CD4-positive, alpha-beta T cell (primary cell): ENCODE results near the gene ACTN4. TPM values are rescaled to one million over a fixed set of nuclear protein-coding genes. Genes with fewer than 3 reads are reported as not detected.

Source experiments
- ATAC-seq: fragments of 200-7000 bp; cut with Tn5 transposase; one replicate; pipeline ENCODE4 v1.10.0; 2022; ENCODE audit warnings: mild to moderate bottlenecking; ENCODE audit not compliant: poor library complexity
- CTCF ChIA-PET: fragments of 350-600 bp; sonication (Branson Sonifier 250); formaldehyde crosslinking; loops from one replicate; lab custom pipeline; 2021; ENCODE audit warnings: antibody characterized with exemption, inconsistent platforms; lab: Charles Lee
- POLR2A ChIA-PET: fragments of 350-600 bp; sonication (Branson Sonifier 250); formaldehyde crosslinking; loops from one replicate; lab custom pipeline; 2021; ENCODE audit warnings: antibody characterized with exemption, inconsistent platforms; lab: Charles Lee
- DNase-seq, 14 experiments: peaks; one replicate each; pipeline ENCODE4 v3.0.0-alpha.2; 2013 to 2020; ENCODE audit warnings: mixed read lengths in 2 of 14
- H3K27ac ChIP-seq, 2 donors: one replicate each; pipeline versions ENCODE4 v1.5.1 to v1.7.0; 2013; ENCODE audit warnings: low read length in 2 of 2, low read depth in 1 of 2, mild to moderate bottlenecking in 1 of 2
- H3K27me3 ChIP-seq, 2 experiments: 1 replicate in 1 of 2; 2 replicates in 1 of 2; pipeline versions ENCODE4 v1.6.1 to v1.7.0; 2013; ENCODE audit warnings: low read length in 2 of 2, control low read depth in 1 of 2, mild to moderate bottlenecking in 1 of 2, moderate library complexity in 1 of 2; ENCODE audit not compliant: insufficient read depth in 2 of 2, control insufficient read depth in 1 of 2
- H3K36me3 ChIP-seq: one replicate; pipeline ENCODE4 v1.6.1; 2013; ENCODE audit warnings: low read length, control low read depth; ENCODE audit not compliant: insufficient read depth
- H3K4me1 ChIP-seq: one replicate; pipeline ENCODE4 v1.6.1; 2013; ENCODE audit warnings: low read length, control low read depth; ENCODE audit not compliant: insufficient read depth
- H3K4me3 ChIP-seq: one replicate; pipeline ENCODE4 v1.5.1; 2013; ENCODE audit warnings: mild to moderate bottlenecking, low read length, moderate library complexity
- H3K9me3 ChIP-seq, 2 experiments: 1 replicate in 1 of 2; 2 replicates in 1 of 2; pipeline versions ENCODE4 v1.6.1 to v1.7.0; 2013; ENCODE audit warnings: low read length in 2 of 2, mild to moderate bottlenecking in 2 of 2, control low read depth in 1 of 2, moderate library complexity in 1 of 2; ENCODE audit not compliant: control insufficient read depth in 1 of 2, insufficient read depth in 1 of 2
- H3K27ac Mint-ChIP-seq: one replicate; pipeline ENCODE4 v1.8.0; 2020; ENCODE audit warnings: mixed read lengths
- H3K27me3 Mint-ChIP-seq: one replicate; pipeline ENCODE4 v1.8.0; 2021; ENCODE audit warnings: mixed read lengths
- H3K36me3 Mint-ChIP-seq: one replicate; pipeline ENCODE4 v1.8.0; 2021; ENCODE audit warnings: low read depth, mixed read lengths
- H3K4me1 Mint-ChIP-seq: one replicate; pipeline ENCODE4 v1.8.0; 2021; ENCODE audit warnings: low read depth, mixed read lengths
- H3K4me3 Mint-ChIP-seq: one replicate; pipeline ENCODE4 v1.8.0; 2020; ENCODE audit warnings: mild to moderate bottlenecking, mixed read lengths
- H3K9me3 Mint-ChIP-seq: one replicate; pipeline ENCODE4 v1.8.0; 2020; ENCODE audit warnings: mixed read lengths
- intact Hi-C, 2 experiments: fragments of 100-400 bp; cut with DNase I in 1 of 2; cut with micrococcal nuclease in 1 of 2; formaldehyde crosslinking; loops; one replicate each; pipeline versions ENCODE4 v1.15.1 to v1.9.0; 2023 to 2025; cut with DNase I, micrococcal nuclease
- total RNA-seq, 174 experiments: library from RNA in 2 of 174; stranded (reverse) in 2 of 174; gene quantifications; one replicate each; pipeline ENCODE4 v1.2.3 and lab custom pipeline; 2021 to 2026
- TF ChIP-seq, protein P1 (sequence below): fragments of 200-600 bp; IDR thresholded peaks from one replicate; pipeline ENCODE4 v1.8.0; 2022; ENCODE audit warnings: antibody characterized with exemption, mild to moderate bottlenecking

The ACTN4 gene
- total RNA-seq, 2 experiments from 2014 or later, result 70.3 to 84.0 TPM

DNA sequence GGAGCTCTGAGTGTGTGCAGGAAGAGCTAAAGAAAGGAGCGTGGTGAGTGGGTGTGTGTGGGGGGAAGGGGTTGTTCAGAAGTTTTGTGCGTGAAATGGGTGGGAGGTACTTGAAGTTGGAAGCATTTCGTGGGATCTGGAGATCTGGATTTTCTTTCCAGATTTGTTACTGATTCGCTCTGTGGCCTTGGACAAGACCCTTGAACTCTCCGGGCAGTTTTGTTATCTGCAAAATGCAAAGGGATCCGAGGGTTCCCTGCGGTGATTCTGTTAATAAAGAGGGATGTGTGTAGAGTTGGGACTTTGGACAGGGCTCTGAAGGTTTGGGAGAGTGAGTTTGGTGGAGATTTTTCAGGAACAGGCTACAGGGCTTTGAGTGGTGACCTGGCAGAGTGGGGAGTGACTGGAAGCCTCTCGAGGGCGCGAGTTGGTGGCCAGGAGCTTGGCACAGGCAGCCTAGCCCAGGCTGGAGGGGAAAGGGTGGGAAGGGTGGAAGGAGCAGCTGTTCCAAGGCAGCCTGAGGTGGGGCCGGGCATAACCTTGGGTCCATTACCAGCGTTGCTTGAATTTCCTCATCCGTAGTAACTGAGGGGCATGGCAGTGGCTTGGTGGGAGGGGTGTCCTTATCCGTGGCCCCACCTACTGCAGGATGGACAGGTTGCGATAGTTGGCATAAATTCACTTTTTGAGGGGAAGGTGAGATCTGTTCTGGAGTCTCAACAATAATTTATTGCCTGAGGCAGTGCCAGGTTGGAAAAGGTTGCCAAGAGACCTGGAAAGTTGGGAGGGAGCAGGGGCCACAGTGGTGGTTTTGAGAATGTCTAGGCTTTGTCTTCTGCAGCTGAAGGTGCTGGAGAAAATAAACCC, 2.1 kb downstream of the ACTN4 start:
- peaks cover 47% of the 10 kb centered on the region for H3K4me1 Mint-ChIP-seq
- intact Hi-C loops, result loop anchor here (2.0 to 5.0 kb wide), 2 partner anchors 19 to 83 kb away; no protein-coding TSS in a partner anchor
- Histone ChIP-seq H3K4me3 (peak overlapping the region; percentile 96), H3K27me3 (peaks cover 3 to 9% of the 10 kb centered on the region in 2 experiments), H3K4me1 (peaks cover 57% of the 10 kb centered on the region), H3K36me3 (peaks cover 7% of the 10 kb centered on the region), H3K9me3 (no peaks in the 10 kb centered on the region), H3K27ac (no peak overlapping the region)
- DNase-seq (no peak), ATAC-seq (no peak)
- peaks cover 51% of the 10 kb centered on the region for H3K27me3 Mint-ChIP-seq
- CTCF ChIA-PET, result interaction anchor here (0.6 to 2.0 kb wide), 4 partner anchors 13 to 895 kb away, joined by 3 to 5 read pairs (median 3); partner anchors contain the start of gene FAM98C
- H3K9me3 Mint-ChIP-seq, result no peaks in the 10 kb centered on the region
- POLR2A ChIA-PET, result interaction anchor here (1.1 to 2.2 kb wide), 2 partner anchors 19 to 202 kb away, joined by 4 to 7 read pairs; no protein-coding TSS in a partner anchor
- H3K4me3 Mint-ChIP-seq, result peak overlapping the region; percentile 85
- peaks cover 4% of the 10 kb centered on the region for H3K36me3 Mint-ChIP-seq
- no peak overlapping the region for H3K27ac Mint-ChIP-seq
- TF ChIP-seq, protein P1, sequence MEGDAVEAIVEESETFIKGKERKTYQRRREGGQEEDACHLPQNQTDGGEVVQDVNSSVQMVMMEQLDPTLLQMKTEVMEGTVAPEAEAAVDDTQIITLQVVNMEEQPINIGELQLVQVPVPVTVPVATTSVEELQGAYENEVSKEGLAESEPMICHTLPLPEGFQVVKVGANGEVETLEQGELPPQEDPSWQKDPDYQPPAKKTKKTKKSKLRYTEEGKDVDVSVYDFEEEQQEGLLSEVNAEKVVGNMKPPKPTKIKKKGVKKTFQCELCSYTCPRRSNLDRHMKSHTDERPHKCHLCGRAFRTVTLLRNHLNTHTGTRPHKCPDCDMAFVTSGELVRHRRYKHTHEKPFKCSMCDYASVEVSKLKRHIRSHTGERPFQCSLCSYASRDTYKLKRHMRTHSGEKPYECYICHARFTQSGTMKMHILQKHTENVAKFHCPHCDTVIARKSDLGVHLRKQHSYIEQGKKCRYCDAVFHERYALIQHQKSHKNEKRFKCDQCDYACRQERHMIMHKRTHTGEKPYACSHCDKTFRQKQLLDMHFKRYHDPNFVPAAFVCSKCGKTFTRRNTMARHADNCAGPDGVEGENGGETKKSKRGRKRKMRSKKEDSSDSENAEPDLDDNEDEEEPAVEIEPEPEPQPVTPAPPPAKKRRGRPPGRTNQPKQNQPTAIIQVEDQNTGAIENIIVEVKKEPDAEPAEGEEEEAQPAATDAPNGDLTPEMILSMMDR, result no peak

DNA sequence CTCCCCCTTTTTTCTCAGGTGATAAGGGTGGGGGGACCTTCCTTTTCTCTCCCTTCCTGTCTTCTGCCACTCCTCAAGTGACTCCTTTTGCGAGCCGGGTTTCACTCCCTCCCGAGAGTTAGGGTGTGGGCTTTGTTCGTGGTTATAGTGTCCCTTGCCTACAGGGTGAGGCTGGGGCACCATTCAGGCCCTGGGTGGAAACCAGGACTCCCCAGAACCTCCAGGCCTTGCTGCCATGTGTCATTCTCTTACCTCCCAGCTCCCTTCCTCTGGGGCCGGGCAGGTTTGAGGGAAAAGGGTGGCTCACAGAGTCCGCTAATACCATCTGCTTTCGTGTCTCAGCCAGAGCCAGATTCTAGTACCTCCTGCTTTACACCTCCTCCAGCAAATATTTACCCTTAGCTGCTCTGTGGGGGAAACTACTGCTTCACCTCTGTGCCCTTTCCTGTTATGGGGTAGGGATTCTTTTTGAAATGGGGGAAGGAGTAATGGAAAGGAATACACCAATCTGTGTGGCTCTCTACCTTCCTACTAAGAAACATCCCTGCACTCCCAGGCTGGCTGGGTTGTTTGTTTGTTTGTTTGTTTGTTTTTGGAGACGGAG, 2.8 kb downstream of the ACTN4 start:
- Histone ChIP-seq H3K27me3 (peaks cover 3 to 14% of the 10 kb centered on the region in 2 experiments), H3K4me3 (peak overlapping the region; percentile 96), H3K27ac (no peak overlapping the region), H3K9me3 (no peaks in the 10 kb centered on the region), H3K36me3 (peaks cover 9% of the 10 kb centered on the region), H3K4me1 (peaks cover 64% of the 10 kb centered on the region)
- ATAC-seq, result no peak
- peak overlapping the region; percentile 85 for H3K4me3 Mint-ChIP-seq
- intact Hi-C loops, result no loop called here
- ChIA-PET POLR2A (no interaction called here), CTCF (interaction anchor here (1.0 to 2.0 kb wide), 2 partner anchors 13 to 119 kb away, joined by 3 to 5 read pairs; no protein-coding TSS in a partner anchor)
- H3K36me3 Mint-ChIP-seq, result peaks cover 4% of the 10 kb centered on the region
- H3K27me3 Mint-ChIP-seq, result peaks cover 58% of the 10 kb centered on the region
- no peaks in the 10 kb centered on the region for H3K9me3 Mint-ChIP-seq
- DNase-seq, result no peak
- H3K27ac Mint-ChIP-seq, result no peak overlapping the region
- TF ChIP-seq, protein P1, result no peak
- peaks cover 55% of the 10 kb centered on the region for H3K4me1 Mint-ChIP-seq

DNA sequence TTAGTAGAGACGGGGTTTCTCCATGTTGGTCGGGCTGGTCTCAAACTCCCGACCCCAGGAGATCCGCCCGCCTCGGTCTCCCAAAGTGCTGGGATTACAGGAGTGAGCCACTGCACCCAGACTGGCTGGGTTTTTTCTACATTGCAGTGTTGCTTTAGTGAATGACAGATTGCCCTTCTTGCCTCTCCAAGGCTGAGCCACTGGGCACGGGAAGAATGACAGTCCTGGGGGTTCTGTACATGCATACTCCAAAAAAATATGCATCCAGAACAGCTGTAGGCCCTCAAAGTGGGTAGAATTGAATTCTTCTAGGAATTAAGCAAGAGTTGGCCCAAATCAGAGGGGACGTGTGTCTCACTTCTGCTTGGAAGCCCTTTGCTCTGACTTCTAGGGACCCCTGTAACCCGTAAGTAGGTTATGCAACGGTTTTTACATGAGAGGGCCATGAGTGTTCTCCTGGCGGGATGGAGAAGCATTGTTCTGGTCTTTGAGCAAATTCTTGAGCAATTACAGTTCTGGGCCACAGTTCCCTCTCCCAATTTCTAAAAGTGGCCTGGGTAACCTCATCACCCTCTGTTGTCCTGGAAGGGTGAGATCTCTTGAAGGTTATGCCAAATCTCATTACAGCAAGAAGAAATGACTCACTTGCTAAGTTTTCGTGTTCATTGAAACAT, 3.6 kb downstream of the ACTN4 start:
- peaks cover 63% of the 10 kb centered on the region for H3K4me1 Mint-ChIP-seq
- CTCF ChIA-PET, result interaction anchor here (1.0 kb wide), 1 partner anchor 119 kb away, joined by 3 read pairs; no protein-coding TSS in a partner anchor
- peak in 1 of 14 experiments; percentile 31 for DNase-seq
- H3K4me1 ChIP-seq, result peaks cover 72% of the 10 kb centered on the region
- H3K36me3 Mint-ChIP-seq, result peaks cover 4% of the 10 kb centered on the region
- TF ChIP-seq, protein P1, result no peak
- H3K4me3 ChIP-seq, result no peak overlapping the region
- H3K9me3 ChIP-seq, result no peaks in the 10 kb centered on the region
- peaks cover 64% of the 10 kb centered on the region for H3K27me3 Mint-ChIP-seq
- H3K4me3 Mint-ChIP-seq, result peak overlapping the region; percentile 85
- H3K36me3 ChIP-seq, result peaks cover 9% of the 10 kb centered on the region
- ATAC-seq, result no peak
- H3K27me3 ChIP-seq, result peaks cover 3 to 15% of the 10 kb centered on the region in 2 experiments
- intact Hi-C loops, result no loop called here
- H3K27ac Mint-ChIP-seq, result no peak overlapping the region
- POLR2A ChIA-PET, result no interaction called here
- H3K9me3 Mint-ChIP-seq, result no peaks in the 10 kb centered on the region
- no peak overlapping the region for H3K27ac ChIP-seq
